ENCODE measurements around the gene DCAKD.

Gene DCAKD

GRCh38 chr17:45093444-45094110 is 42.1 kb upstream of the DCAKD start:
- no peak overlapping the region for H3K4me3 ChIP-seq (replicated peaks; ENCODE audit: low read depth, low read length)
- DNase-seq (ENCODE audit: extremely low read depth, low read depth), result no peak
- no peak for TF ChIP-seq CTCF (IDR thresholded peaks at IDR 0.05; ENCODE audit: low read depth, low read length, missing control alignments)

- DNase-seq (ENCODE audit: extremely low read depth, low read depth), result peak; percentile 94
- H3K4me3 ChIP-seq (replicated peaks; ENCODE audit: low read depth, low read length), result no peak overlapping the region
- TF ChIP-seq CTCF (IDR thresholded peaks at IDR 0.05; ENCODE audit: low read depth, low read length, missing control alignments), result no peak
Observed at GRCh38 chr17:45092911-45093430, 41.5 kb upstream of the DCAKD start.

GRCh38 chr17:45091778-45092425 is 40.5 kb upstream of the DCAKD start:
- no peak for DNase-seq (ENCODE audit: extremely low read depth, low read depth)

GRCh38 chr17:45090711-45091110 is 39.3 kb upstream of the DCAKD start:
- no peak overlapping the region for H3K4me3 ChIP-seq (replicated peaks; ENCODE audit: low read depth, low read length)
- no peak for TF ChIP-seq CTCF (IDR thresholded peaks at IDR 0.05; ENCODE audit: low read depth, low read length, missing control alignments)
- no peak for DNase-seq (ENCODE audit: extremely low read depth, low read depth)

More at GRCh38 chr17:45091778-45092425, 40.5 kb upstream of the DCAKD start:
- TF ChIP-seq CTCF (IDR thresholded peaks at IDR 0.05; ENCODE audit: low read depth, low read length, missing control alignments), result no peak
- H3K4me3 ChIP-seq (replicated peaks; ENCODE audit: low read depth, low read length), result no peak overlapping the region

GRCh38 chr17:45088741-45089140 is 37.3 kb upstream of the DCAKD start:
- H3K4me3 ChIP-seq (replicated peaks; ENCODE audit: low read depth, low read length), result no peak overlapping the region
- TF ChIP-seq CTCF (IDR thresholded peaks at IDR 0.05; ENCODE audit: low read depth, low read length, missing control alignments), result no peak
- no peak for DNase-seq (ENCODE audit: extremely low read depth, low read depth)

- DNase-seq (ENCODE audit: extremely low read depth, low read depth), result no peak
- no peak for TF ChIP-seq CTCF (IDR thresholded peaks at IDR 0.05; ENCODE audit: low read depth, low read length, missing control alignments)
- H3K4me3 ChIP-seq (replicated peaks; ENCODE audit: low read depth, low read length), result no peak overlapping the region
Observed at GRCh38 chr17:45087978-45088377, 36.5 kb upstream of the DCAKD start.
